Kidney (tissue), 14 donors: ENCODE data around the gene TUBA4A. TPM values are rescaled to one million over a fixed set of nuclear protein-coding genes. Genes with fewer than 3 reads are reported as not detected.

Source experiments
- DNase-seq, 5 donors: peaks; one replicate each; pipeline ENCODE4 v3.0.0-alpha.2; 2013 to 2020
- FAIRE-seq: peaks from 2 replicates; lab custom pipeline; 2012; peaks lifted over from hg19 to GRCh38; lab: Jason Lieb, UNC
- H3K27ac ChIP-seq, 2 donors: one replicate each; pipeline ENCODE4 v1.7.0; 2013; ENCODE audit warnings: low read depth in 2 of 2, low read length in 2 of 2, inconsistent platforms in 1 of 2
- H3K27me3 ChIP-seq: one replicate; pipeline ENCODE4 v1.7.1; 2013; ENCODE audit warnings: low read length, inconsistent platforms; ENCODE audit not compliant: control insufficient read depth, insufficient read depth
- H3K36me3 ChIP-seq, 3 donors: one replicate each; pipeline versions ENCODE4 v1.7.0 to v1.7.1; 2013; ENCODE audit warnings: low read length in 3 of 3, control low read depth in 1 of 3, inconsistent platforms in 1 of 3; ENCODE audit not compliant: insufficient read depth in 3 of 3, control insufficient read depth in 2 of 3
- H3K4me1 ChIP-seq, 3 donors: one replicate each; pipeline versions ENCODE4 v1.7.0 to v1.7.1; 2013; ENCODE audit warnings: low read length in 3 of 3, inconsistent platforms in 1 of 3, low read depth in 1 of 3; ENCODE audit not compliant: control insufficient read depth in 2 of 3, insufficient read depth in 2 of 3
- H3K4me3 ChIP-seq, 3 donors: one replicate each; pipeline versions ENCODE4 v1.7.0 to v1.8.1; 2013; ENCODE audit warnings: low read length in 3 of 3, control low read depth in 1 of 3, inconsistent platforms in 1 of 3
- H3K9ac ChIP-seq, 3 donors: one replicate each; pipeline versions ENCODE4 v1.7.0 to v1.7.1; 2013; ENCODE audit warnings: low read length in 3 of 3, control low read depth in 1 of 3, inconsistent platforms in 1 of 3
- H3K9me3 ChIP-seq, 3 donors: one replicate each; pipeline versions ENCODE4 v1.7.0 to v1.7.1; 2013; ENCODE audit warnings: low read length in 3 of 3, control low read depth in 1 of 3, inconsistent platforms in 1 of 3; ENCODE audit not compliant: control insufficient read depth in 2 of 3, insufficient read depth in 1 of 3
- CTCF ChIP-seq: IDR thresholded peaks from 3 replicates; pipeline ENCODE4 v1.5.1; 2012; ENCODE audit warnings: mild to moderate bottlenecking, moderate library complexity, borderline replicate concordance; ENCODE audit not compliant: insufficient read depth; ENCODE audit errors: extremely low read depth
- intact Hi-C: fragments of 100-400 bp; cut with DNase I; formaldehyde crosslinking; loops from one replicate; pipeline ENCODE4 v1.11.1; 2022
- polyA plus RNA-seq: library from polyadenylated mRNA; stranded (reverse); fragments of 350-450 nt; fragmentation: Illumina TruSeq; extraction: RNeasy Lipid Tissue Mini Kit (QIAGEN cat#74804); gene quantifications from one replicate; pipeline ENCODE4 v1.2.3, GENCODE V29; 2014; ENCODE audit warnings: low read depth, low replicate concordance; ENCODE audit not compliant: insufficient read depth
- total RNA-seq: library from RNA; stranded (reverse); fragmentation: NEBNext Ultra II Directional; extraction: Animal tissue kit (Norgen Biotek cat#: 25700); gene quantifications from one replicate; pipeline ENCODE4 v1.2.1, GENCODE V29; 2021
- donor health status: control.
- donor health status: control.
- donor health status: control.
- donor health status: control.
- donor health status: control.
- donor health status: DM: yes; HTN: yes; CAD: no.
- donor health status: Normal renal cell carcinoma (clear cell type).

The TUBA4A gene
- total and polyA plus RNA-seq, 2 donors from 2014 or later, result 49.4 to 156 TPM

GRCh38 chr2:219284501-219285372, 31.0 kb upstream of the TUBA4A start:
- H3K9ac ChIP-seq, result no peak overlapping the region
- H3K27me3 ChIP-seq, result no peaks in the 10 kb centered on the region
- H3K4me3 ChIP-seq, result no peak overlapping the region
- no peak overlapping the region for H3K27ac ChIP-seq
- TF ChIP-seq CTCF, result no peak
- DNase-seq, result peak in 1 of 5 donors; percentile 37
- intact Hi-C loops, result loop anchor here (10.0 kb wide), 1 partner anchor 120 kb away; the partner anchor contains the start of gene NHEJ1
- H3K4me1 ChIP-seq, result peaks cover 0 to 11% (median 6%) of the 10 kb centered on the region in 3 donors
- no peaks in the 10 kb centered on the region for H3K9me3 ChIP-seq
- FAIRE-seq, result no peak
- peaks cover 0 to 15% (median 9%) of the 10 kb centered on the region in 3 donors for H3K36me3 ChIP-seq

GRCh38 chr2:219282943-219283581, 29.3 kb upstream of the TUBA4A start:
- Histone ChIP-seq H3K27ac (no peak overlapping the region), H3K27me3 (no peaks in the 10 kb centered on the region), H3K9ac (no peak overlapping the region), H3K4me3 (no peak overlapping the region), H3K36me3 (peaks cover 0 to 15% (median 9%) of the 10 kb centered on the region in 3 donors), H3K9me3 (no peaks in the 10 kb centered on the region), H3K4me1 (peaks cover 5 to 18% (median 13%) of the 10 kb centered on the region in 3 donors)
- no peak for TF ChIP-seq CTCF
- DNase-seq (no peak), FAIRE-seq (no peak)
- intact Hi-C loops, result loop anchor here (10.0 kb wide), 1 partner anchor 118 kb away; the partner anchor contains the start of gene NHEJ1

GRCh38 chr2:219282375-219282774, 28.7 kb upstream of the TUBA4A start:
- Histone ChIP-seq H3K36me3 (peaks cover 0 to 15% (median 9%) of the 10 kb centered on the region in 3 donors), H3K27me3 (no peaks in the 10 kb centered on the region), H3K9ac (no peak overlapping the region), H3K4me3 (no peak overlapping the region), H3K4me1 (peaks cover 8 to 24% (median 16%) of the 10 kb centered on the region in 3 donors), H3K9me3 (no peaks in the 10 kb centered on the region), H3K27ac (no peak overlapping the region)
- DNase-seq (no peak), FAIRE-seq (no peak)
- no peak for TF ChIP-seq CTCF
- intact Hi-C loops, result loop anchor here (10.0 kb wide), 1 partner anchor 118 kb away; the partner anchor contains the start of gene NHEJ1
